DOHH2 (cell line): Measurements from ENCODE around the gene EIF5AL1.
"Not testable (repeated sequence)": the region's sequence is repeated elsewhere in the genome, so short reads cannot be mapped to it uniquely, and the experiment has no call there.

Experiments
- CTCF ChIP-seq: fragments of 200-600 bp; sonication (generic); IDR thresholded peaks from one replicate; pipeline ENCODE4 v1.5.1; 2014; ENCODE audit warnings: antibody characterized with exemption, mild to moderate bottlenecking, low read depth, low read length; ENCODE audit not compliant: poor library complexity, severe bottlenecking
- EZH2phosphoT487 ChIP-seq: fragments of 200-600 bp; sonication (generic); IDR thresholded peaks from 2 replicates; pipeline ENCODE4 v1.6.1; 2017; ENCODE audit warnings: borderline replicate concordance, mild to moderate bottlenecking, antibody characterized with exemption, low read length, moderate library complexity, mixed read lengths

GRCh38 chr10:79538311-79538710 lies 26.0 kb downstream of the EIF5AL1 start:
- not testable (repeated sequence) for TF ChIP-seq CTCF, EZH2phosphoT487
